Progenitor cell of endocrine pancreas (in vitro differentiated cells): Measurements from ENCODE around the gene NLN. TPM values are rescaled to one million over a fixed set of nuclear protein-coding genes. Genes with fewer than 3 reads are reported as not detected.

ENCODE experiments used
- DNase-seq: peaks from one replicate; pipeline ENCODE4 v3.0.0; 2021; ENCODE audit warnings: low spot score; ENCODE audit not compliant: unreplicated experiment
- H3K27ac Mint-ChIP-seq: 2 replicates; pipeline ENCODE4 v1.8.0; 2021; ENCODE audit warnings: mild to moderate bottlenecking, moderate library complexity, mixed read lengths
- H3K27me3 Mint-ChIP-seq: 2 replicates; pipeline ENCODE4 v1.8.0; 2021; ENCODE audit warnings: mixed read lengths
- H3K36me3 Mint-ChIP-seq: 2 replicates; pipeline ENCODE4 v1.8.0; 2022; ENCODE audit warnings: mixed read lengths; ENCODE audit not compliant: insufficient read depth
- H3K4me1 Mint-ChIP-seq: 2 replicates; pipeline ENCODE4 v1.8.0; 2021; ENCODE audit warnings: low read depth, mixed read lengths
- H3K4me3 Mint-ChIP-seq: 2 replicates; pipeline ENCODE4 v1.8.0; 2021; ENCODE audit warnings: low read depth, mild to moderate bottlenecking, moderate library complexity, mixed read lengths
- H3K9me3 Mint-ChIP-seq: 2 replicates; pipeline ENCODE4 v1.8.0; 2021; ENCODE audit warnings: low read depth, mixed read lengths
- CTCF ChIP-seq: fragments of 200-600 bp; sonication (generic); IDR thresholded peaks from one replicate; pipeline ENCODE4 v1.5.0; 2021; ENCODE audit warnings: antibody characterized with exemption, mild to moderate bottlenecking; ENCODE audit not compliant: unreplicated experiment
- total RNA-seq: library from RNA; stranded (reverse); gene quantifications from 2 replicates; pipeline ENCODE4 v1.2.1, GENCODE V29; 2021

The NLN gene
- total RNA-seq, 1 donor from 2014 or later, result 65.1 TPM

GRCh38 chr5:65815161-65815560 lies 93.2 kb downstream of the NLN start:
- Mint-ChIP-seq H3K27me3 (no peaks in the 10 kb centered on the region), H3K4me3 (no peak overlapping the region), H3K27ac (no peak overlapping the region), H3K4me1 (peaks cover 4% of the 10 kb centered on the region), H3K9me3 (no peaks in the 10 kb centered on the region), H3K36me3 (peaks cover 28% of the 10 kb centered on the region)
- no peak for DNase-seq
- no peak for TF ChIP-seq CTCF

DNA sequence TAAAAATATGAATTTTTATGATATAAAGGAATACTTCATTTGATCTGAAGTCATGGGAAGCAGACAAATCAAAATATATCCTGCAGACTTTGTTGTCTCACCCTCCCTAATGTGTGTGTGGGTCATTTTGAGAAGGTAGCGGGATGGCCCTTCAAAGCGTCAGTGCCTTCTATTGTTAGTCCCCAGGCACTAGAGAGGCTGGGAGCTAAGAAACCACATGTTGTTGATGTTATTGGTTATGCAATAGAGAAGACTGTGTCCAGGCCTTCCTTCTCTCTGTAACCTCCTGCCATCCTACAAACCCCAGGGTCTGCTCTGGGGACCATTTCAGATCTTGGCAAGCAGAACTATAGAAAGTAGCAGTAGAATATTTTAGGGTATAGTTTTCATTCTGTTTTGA lies 94.7 kb downstream of the NLN start:
- Mint-ChIP-seq H3K4me3 (no peak overlapping the region), H3K27me3 (no peaks in the 10 kb centered on the region), H3K27ac (no peak overlapping the region), H3K36me3 (peaks cover 25% of the 10 kb centered on the region), H3K4me1 (peaks cover 6% of the 10 kb centered on the region), H3K9me3 (no peaks in the 10 kb centered on the region)
- no peak for TF ChIP-seq CTCF
- DNase-seq, result no peak

DNA sequence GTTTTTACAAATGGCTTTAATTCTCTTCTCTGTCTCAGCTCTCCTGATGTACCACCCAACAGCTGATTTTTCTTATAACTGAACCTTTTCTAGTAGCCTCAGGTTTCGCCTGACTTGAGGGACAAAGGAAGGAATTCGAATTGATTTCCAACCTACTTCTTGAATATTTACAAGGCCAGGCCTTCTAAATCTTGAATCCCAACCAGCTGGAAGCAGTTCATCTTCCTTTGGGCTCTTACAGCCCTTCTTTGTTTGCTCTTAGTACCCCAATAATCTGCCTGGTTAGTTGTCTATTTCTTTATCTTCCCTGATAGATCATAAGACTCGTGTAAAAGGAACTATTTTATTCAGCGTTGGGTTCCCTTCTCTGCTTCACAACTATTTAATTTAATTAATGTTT lies 95.9 kb downstream of the NLN start:
- no peak overlapping the region for H3K27ac Mint-ChIP-seq
- H3K9me3 Mint-ChIP-seq, result no peaks in the 10 kb centered on the region
- TF ChIP-seq CTCF, result no peak
- no peaks in the 10 kb centered on the region for H3K27me3 Mint-ChIP-seq
- peaks cover 20% of the 10 kb centered on the region for H3K36me3 Mint-ChIP-seq
- H3K4me1 Mint-ChIP-seq, result peaks cover 11% of the 10 kb centered on the region
- H3K4me3 Mint-ChIP-seq, result no peak overlapping the region
- DNase-seq, result no peak

GRCh38 chr5:65818592-65818991 lies 96.6 kb downstream of the NLN start:
- Mint-ChIP-seq H3K9me3 (no peaks in the 10 kb centered on the region), H3K27me3 (no peaks in the 10 kb centered on the region), H3K4me3 (no peak overlapping the region), H3K27ac (no peak overlapping the region), H3K4me1 (peaks cover 13% of the 10 kb centered on the region), H3K36me3 (peaks cover 22% of the 10 kb centered on the region)
- no peak for DNase-seq
- no peak for TF ChIP-seq CTCF

- Mint-ChIP-seq H3K4me3 (no peak overlapping the region), H3K4me1 (peaks cover 13% of the 10 kb centered on the region), H3K9me3 (no peaks in the 10 kb centered on the region), H3K36me3 (peaks cover 25% of the 10 kb centered on the region), H3K27me3 (no peaks in the 10 kb centered on the region), H3K27ac (peak overlapping the region; percentile 81)
- no peak for DNase-seq
- no peak for TF ChIP-seq CTCF
These were observed 97.4 kb downstream of the NLN start for GRCh38 chr5:65819215-65819904.
